Sigmoid colon (tissue), 7 donors: ENCODE measurements around the gene BIRC2. TPM values are rescaled to one million over a fixed set of nuclear protein-coding genes. Genes with fewer than 3 reads are reported as not detected.
"Not testable (repeated sequence)": the region's sequence is repeated elsewhere in the genome, so short reads cannot be mapped to it uniquely, and the experiment has no call there.

Experiments
- DNase-seq: peaks from one replicate; pipeline ENCODE4 v3.0.0-alpha.2; 2019
- H3K27ac ChIP-seq, 4 donors: fragments of 200-600 bp; sonication (generic); one replicate each; pipeline ENCODE4 v1.5.1; 2016 to 2019; ENCODE audit warnings: mild to moderate bottlenecking in 1 of 4
- H3K27me3 ChIP-seq, 3 donors: fragments of 200-600 bp; sonication (generic); one replicate each; pipeline ENCODE4 v1.5.1; 2019; ENCODE audit warnings: mild to moderate bottlenecking in 1 of 3
- H3K36me3 ChIP-seq, 4 donors: fragments of 200-600 bp; sonication (generic); one replicate each; pipeline ENCODE4 v1.5.1; 2016 to 2019
- H3K4me1 ChIP-seq, 4 donors: fragments of 200-600 bp; sonication (generic); one replicate each; pipeline ENCODE4 v1.5.1; 2017 to 2019
- H3K4me3 ChIP-seq, 4 donors: fragments of 200-600 bp; sonication (generic); one replicate each; pipeline ENCODE4 v1.5.1; 2017 to 2019; ENCODE audit warnings: mild to moderate bottlenecking in 2 of 4, moderate library complexity in 1 of 4
- H3K9me3 ChIP-seq, 4 donors: fragments of 200-600 bp in 3 of 4; sonication (generic) in 3 of 4; one replicate each; pipeline versions ENCODE4 v1.5.1 to v1.6.1; 2013 to 2019
- EP300 ChIP-seq, 4 donors: sonication (generic); formaldehyde crosslinking; IDR thresholded peaks; one replicate each; pipeline ENCODE4 v1.6.1; 2017; ENCODE audit warnings: antibody characterized with exemption in 4 of 4
- POLR2A ChIP-seq, 2 donors: fragments of 450-650 bp; IDR thresholded peaks; one replicate each; pipeline ENCODE4 v1.6.1; 2016; ENCODE audit warnings: antibody characterized with exemption in 2 of 2, mild to moderate bottlenecking in 2 of 2, moderate library complexity in 2 of 2
- POLR2AphosphoS5 ChIP-seq, 4 donors: sonication (generic); formaldehyde crosslinking; IDR thresholded peaks; one replicate each; pipeline ENCODE4 v1.6.1; 2017; ENCODE audit warnings: antibody characterized with exemption in 4 of 4
- WGBS, 2 donors: extraction: QIAGEN DNeasy Blood & Tissue Kit; methylation state at CpG; one replicate each; pipeline ENCODE4 v1.1.7; 2013; 5-methylcytosine and 5-hydroxymethylcytosine counted together
- intact Hi-C: fragments of 100-400 bp; cut with DNase I; formaldehyde crosslinking; loops from one replicate; pipeline ENCODE4 v1.15.1; 2023
- polyA plus RNA-seq, 3 donors: library from polyadenylated mRNA; stranded (reverse); fragments of 200-250 nt; gene quantifications; one replicate each; pipeline ENCODE4 v1.2.3, GENCODE V29; 2013
- total RNA-seq, 4 donors: library from RNA; depleted of rRNA; stranded (reverse); fragments of >200 nt; gene quantifications; one replicate each; pipeline ENCODE4 v1.1.0, GENCODE V29; 2016
- TF ChIP-seq, protein P1 (sequence below), 4 experiments: fragments of 450-650 bp in 3 of 4; fragments of 200-600 bp in 1 of 4; IDR thresholded peaks; one replicate each; pipeline ENCODE4 v1.5.1; 2016 to 2019; ENCODE audit warnings: antibody characterized with exemption in 4 of 4, mild to moderate bottlenecking in 3 of 4, moderate library complexity in 2 of 4
- donor health status: healthy with polysubstance abuse.
- donor health status: Bipolar disorder and iron deficiency.
- donor health status: healthy.

Gene BIRC2
- total RNA-seq: 10 to 100 TPM; 32.7 to 56.0 (median 53.2) TPM
- polyA plus RNA-seq: 10 to 100 TPM; 24.7 to 41.4 (median 40.9) TPM

- intact Hi-C loops: loop anchor here (2.0 to 5.0 kb wide), 5 partner anchors 30 to 236 kb away; partner anchors contain the start of genes BIRC3, TMEM123 and YAP1
- H3K4me1 ChIP-seq: peaks cover 0 to 38% (median 33%) of the 10 kb centered on the region in 4 donors
- no peaks in the 10 kb centered on the region for H3K27me3 ChIP-seq
- H3K4me3 ChIP-seq: peak within 1 kb of the TSS; percentile 63 to 90 (median 83)
- no peaks in the 10 kb centered on the region for H3K9me3 ChIP-seq
- peaks cover 0 to 8% (median 0%) of the 10 kb centered on the region in 4 donors for H3K36me3 ChIP-seq
- DNase-seq: peak; percentile 96
- peak within 1 kb of the TSS; percentile 92 to 99 (median 99) for H3K27ac ChIP-seq
- WGBS, 2 donors: 0% methylated on average over 77 of the region's 77 CpGs
- TF ChIP-seq, protein P1, sequence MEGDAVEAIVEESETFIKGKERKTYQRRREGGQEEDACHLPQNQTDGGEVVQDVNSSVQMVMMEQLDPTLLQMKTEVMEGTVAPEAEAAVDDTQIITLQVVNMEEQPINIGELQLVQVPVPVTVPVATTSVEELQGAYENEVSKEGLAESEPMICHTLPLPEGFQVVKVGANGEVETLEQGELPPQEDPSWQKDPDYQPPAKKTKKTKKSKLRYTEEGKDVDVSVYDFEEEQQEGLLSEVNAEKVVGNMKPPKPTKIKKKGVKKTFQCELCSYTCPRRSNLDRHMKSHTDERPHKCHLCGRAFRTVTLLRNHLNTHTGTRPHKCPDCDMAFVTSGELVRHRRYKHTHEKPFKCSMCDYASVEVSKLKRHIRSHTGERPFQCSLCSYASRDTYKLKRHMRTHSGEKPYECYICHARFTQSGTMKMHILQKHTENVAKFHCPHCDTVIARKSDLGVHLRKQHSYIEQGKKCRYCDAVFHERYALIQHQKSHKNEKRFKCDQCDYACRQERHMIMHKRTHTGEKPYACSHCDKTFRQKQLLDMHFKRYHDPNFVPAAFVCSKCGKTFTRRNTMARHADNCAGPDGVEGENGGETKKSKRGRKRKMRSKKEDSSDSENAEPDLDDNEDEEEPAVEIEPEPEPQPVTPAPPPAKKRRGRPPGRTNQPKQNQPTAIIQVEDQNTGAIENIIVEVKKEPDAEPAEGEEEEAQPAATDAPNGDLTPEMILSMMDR (IDR thresholded peaks at IDR 0.05): peak; percentile 61 to 86 (median 73)
- peak in 1 of 4 donors; percentile 10 for TF ChIP-seq EP300 (IDR thresholded peaks at IDR 0.05)
- peak; percentile 92 to 98 (median 95) for TF ChIP-seq POLR2AphosphoS5 (IDR thresholded peaks at IDR 0.05)
- peak; percentile 87 to 88 for TF ChIP-seq POLR2A (IDR thresholded peaks at IDR 0.05)
Observed at GRCh38 chr11:102346748-102347461, at the start of gene BIRC2. Gene BIRC2, plus strand, starts transcription at chr11:102347214. Its CDS starts 2,641 bp downstream, at chr11:102349855.

GRCh38 chr11:102300837-102301236, 46.2 kb upstream of the BIRC2 start:
- H3K27me3 ChIP-seq, H3K27ac ChIP-seq, H3K4me3 ChIP-seq, DNase-seq, H3K36me3 ChIP-seq, H3K4me1 ChIP-seq, intact Hi-C loops: not testable (repeated sequence)
- H3K9me3 ChIP-seq: peaks cover 0 to 13% (median 0%) of the 10 kb centered on the region in 4 donors
- 50 to 59% methylated on average over 2 of the region's 2 CpGs for WGBS, 2 donors

GRCh38 chr11:102302241-102302640, 44.8 kb upstream of the BIRC2 start:
- Histone ChIP-seq H3K27ac (no peak overlapping the region), H3K9me3 (peaks cover 0 to 13% (median 0%) of the 10 kb centered on the region in 4 donors), H3K4me3 (no peak overlapping the region), H3K4me1 (no peaks in the 10 kb centered on the region), H3K36me3 (no peaks in the 10 kb centered on the region), H3K27me3 (no peaks in the 10 kb centered on the region)
- intact Hi-C loops: no loop called here
- TF ChIP-seq POLR2A (IDR thresholded peaks at IDR 0.05) (no peak), POLR2AphosphoS5 (IDR thresholded peaks at IDR 0.05) (no peak), EP300 (IDR thresholded peaks at IDR 0.05) (no peak)
- TF ChIP-seq, protein P1 (IDR thresholded peaks at IDR 0.05): no peak
- WGBS, 2 donors: 75 to 90% methylated on average over 1 of the region's 1 CpG
- no peak for DNase-seq

GRCh38 chr11:102304686-102305085, 42.3 kb upstream of the BIRC2 start:
- Histone ChIP-seq H3K36me3 (no peaks in the 10 kb centered on the region), H3K27me3 (no peaks in the 10 kb centered on the region), H3K9me3 (peaks cover 0 to 13% (median 0%) of the 10 kb centered on the region in 4 donors), H3K4me1 (no peaks in the 10 kb centered on the region), H3K4me3 (no peak overlapping the region), H3K27ac (no peak overlapping the region)
- WGBS, 2 donors: 93 to 96% methylated on average over 4 of the region's 4 CpGs
- intact Hi-C loops: no loop called here
- no peak for TF ChIP-seq POLR2AphosphoS5 (IDR thresholded peaks at IDR 0.05)
- TF ChIP-seq POLR2A (IDR thresholded peaks at IDR 0.05): no peak
- TF ChIP-seq, protein P1 (IDR thresholded peaks at IDR 0.05): no peak
- no peak for TF ChIP-seq EP300 (IDR thresholded peaks at IDR 0.05)
- DNase-seq: no peak

- peaks cover 0 to 13% (median 0%) of the 10 kb centered on the region in 4 donors for H3K9me3 ChIP-seq
- no peaks in the 10 kb centered on the region for H3K27me3 ChIP-seq
- no peak for DNase-seq
- WGBS, 2 donors: 72 to 78% methylated on average over 3 of the region's 3 CpGs
- H3K36me3 ChIP-seq: no peaks in the 10 kb centered on the region
- TF ChIP-seq POLR2AphosphoS5 (IDR thresholded peaks at IDR 0.05) (no peak), POLR2A (IDR thresholded peaks at IDR 0.05) (no peak), EP300 (IDR thresholded peaks at IDR 0.05) (no peak)
- TF ChIP-seq, protein P1 (IDR thresholded peaks at IDR 0.05): no peak
- intact Hi-C loops: no loop called here
- no peaks in the 10 kb centered on the region for H3K4me1 ChIP-seq
- H3K27ac ChIP-seq: no peak overlapping the region
- H3K4me3 ChIP-seq: no peak overlapping the region
Observed at GRCh38 chr11:102305352-102306047, 41.5 kb upstream of the BIRC2 start.
